Right ventricle myocardium inferior (tissue), 1 donor: ENCODE results near the gene SDF2. TPM values are rescaled to one million over a fixed set of nuclear protein-coding genes. Genes with fewer than 3 reads are reported as not detected.
A peak's percentile ranks its signal among the peaks of the same experiment; 100 is the strongest.
"Not testable (repeated sequence)": the region's sequence is repeated elsewhere in the genome, so short reads cannot be mapped to it uniquely, and the experiment has no call there.

Experiments
- ATAC-seq: fragments of 200-7000 bp; cut with Tn5 transposase; one replicate; pipeline ENCODE4 v1.9.1; 2020; ENCODE audit warnings: mild to moderate bottlenecking, moderate library complexity
- DNase-seq: peaks from one replicate; pipeline ENCODE4 v3.0.0; 2021; ENCODE audit errors: missing footprints
- intact Hi-C: fragments of 100-400 bp; cut with DNase I; formaldehyde crosslinking; loops from one replicate; pipeline ENCODE4 v1.11.0; 2022
- total RNA-seq: library from RNA; stranded (reverse); fragmentation: NEBNext Ultra II Directional; extraction: Animal tissue kit (Norgen Biotek cat#: 25700); gene quantifications from one replicate; pipeline ENCODE4 v1.2.1, GENCODE V29; 2021
- donor health status: DM: no; HTN: yes; CAD: no; lungs with severe emphysema.

Gene SDF2
- total RNA-seq, 1 donor from 2014 or later = 31.5 TPM

- intact Hi-C loops = no loop called here
- ATAC-seq = no peak
Observed at GRCh38 chr17:28689011-28689410, 27.3 kb upstream of the SDF2 start.

GRCh38 chr17:28688481-28688880 is 26.8 kb upstream of the SDF2 start:
- intact Hi-C loops = no loop called here
- ATAC-seq = no peak
- no peak for DNase-seq

More at GRCh38 chr17:28689011-28689410, 27.3 kb upstream of the SDF2 start:
- no peak for DNase-seq

- no peak for DNase-seq
Observed at GRCh38 chr17:28686296-28686695, 24.6 kb upstream of the SDF2 start.

GRCh38 chr17:28685366-28685765 is 23.7 kb upstream of the SDF2 start:
- DNase-seq (no peak), ATAC-seq (no peak)
- intact Hi-C loops = no loop called here

More at GRCh38 chr17:28686296-28686695, 24.6 kb upstream of the SDF2 start:
- intact Hi-C loops = no loop called here
- no peak for ATAC-seq

DNA sequence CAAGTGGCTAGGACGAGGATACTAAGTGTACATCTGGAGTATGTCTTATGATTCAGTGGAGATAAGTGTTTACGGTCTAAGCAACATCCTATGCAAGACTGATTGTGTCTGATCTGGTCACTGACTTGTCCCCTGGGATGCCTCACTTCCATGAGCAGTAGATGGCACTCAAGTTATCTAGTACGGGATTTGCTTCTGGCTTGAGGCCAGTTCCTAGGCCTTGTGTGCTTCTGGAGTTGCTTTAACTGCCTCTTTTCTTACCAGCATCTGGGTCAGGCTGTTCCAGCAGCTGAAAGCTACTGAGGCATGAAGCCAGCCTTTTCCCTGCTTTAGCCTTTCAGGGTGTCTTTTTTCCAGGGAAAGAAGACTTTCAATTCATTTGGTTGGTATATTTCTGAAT is 23.3 kb upstream of the SDF2 start:
- no peak for ATAC-seq
- no peak for DNase-seq
- intact Hi-C loops = no loop called here

- intact Hi-C loops = no loop called here
- DNase-seq = no peak
- no peak for ATAC-seq
Observed at GRCh38 chr17:28682655-28683054, 20.9 kb upstream of the SDF2 start.

GRCh38 chr17:28675980-28676379 is 14.3 kb upstream of the SDF2 start:
- intact Hi-C loops = no loop called here
- DNase-seq (no peak), ATAC-seq (no peak)

- DNase-seq (no peak), ATAC-seq (no peak)
- intact Hi-C loops = no loop called here
Observed at GRCh38 chr17:28675490-28675889, 13.8 kb upstream of the SDF2 start.

DNA sequence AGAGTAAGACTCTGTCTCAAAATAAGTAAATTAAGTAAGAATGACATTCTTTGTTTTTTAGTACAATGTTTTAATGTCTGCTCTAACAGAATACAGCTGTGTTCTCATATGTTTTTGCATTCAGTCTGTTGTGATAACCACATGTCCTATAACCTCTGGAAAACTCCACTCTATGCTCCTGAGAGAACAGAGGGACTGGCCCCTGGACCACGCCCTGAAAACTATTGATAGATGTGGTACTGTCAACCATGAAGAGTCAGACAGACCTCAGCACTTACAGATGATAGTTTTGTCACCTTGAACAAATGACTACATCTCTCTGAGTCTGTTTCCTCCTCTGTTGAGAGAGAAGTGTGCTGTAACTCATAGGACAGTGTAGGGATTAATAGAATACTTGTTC is 8.2 kb upstream of the SDF2 start:
- DNase-seq (no peak), ATAC-seq (no peak)
- intact Hi-C loops = no loop called here

DNA sequence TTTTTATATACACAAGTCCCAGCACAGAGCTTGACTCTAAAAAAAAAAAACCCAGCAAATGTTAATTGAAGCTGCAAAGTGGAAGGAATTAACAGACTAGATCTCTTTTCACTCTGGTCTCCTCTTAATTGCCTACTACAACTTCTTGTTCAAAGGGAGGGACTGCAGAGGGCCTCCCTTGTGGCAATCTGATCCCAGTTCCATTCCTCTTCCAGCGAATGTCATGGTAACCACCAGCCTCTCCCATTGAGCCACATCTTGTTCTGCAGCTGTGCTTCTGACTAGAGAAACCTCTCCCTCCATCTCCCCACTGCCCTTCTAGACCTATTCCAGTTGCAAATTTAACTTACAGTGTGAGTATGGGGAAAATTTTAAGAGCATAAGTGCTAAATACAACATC is 6.2 kb upstream of the SDF2 start:
- DNase-seq (no peak), ATAC-seq (no peak)
- intact Hi-C loops = no loop called here

- intact Hi-C loops = no loop called here
- ATAC-seq = no peak
- DNase-seq = no peak
Observed at GRCh38 chr17:28665994-28666393, 4.3 kb upstream of the SDF2 start.

- intact Hi-C loops = no loop called here
- no peak for ATAC-seq
- DNase-seq = no peak
Observed at GRCh38 chr17:28663723-28664122, 2.0 kb upstream of the SDF2 start.

DNA sequence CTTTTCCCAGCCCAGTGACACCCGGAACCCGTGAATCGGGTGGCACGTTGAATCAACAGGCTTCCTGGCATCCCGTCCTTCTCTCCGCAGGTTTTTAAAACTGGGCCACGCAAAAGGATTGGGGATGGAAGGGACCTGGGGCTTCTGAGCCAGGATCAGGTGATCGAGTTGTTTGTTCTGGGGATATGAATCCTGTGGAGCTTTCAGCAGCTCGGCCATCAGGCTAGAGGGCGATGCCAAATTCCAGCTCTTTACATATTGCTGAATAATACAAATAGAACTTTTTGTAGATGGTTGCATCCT is 772 bp upstream of the SDF2 start:
- intact Hi-C loops = no loop called here
- no peak for DNase-seq
- ATAC-seq = no peak

DNA sequence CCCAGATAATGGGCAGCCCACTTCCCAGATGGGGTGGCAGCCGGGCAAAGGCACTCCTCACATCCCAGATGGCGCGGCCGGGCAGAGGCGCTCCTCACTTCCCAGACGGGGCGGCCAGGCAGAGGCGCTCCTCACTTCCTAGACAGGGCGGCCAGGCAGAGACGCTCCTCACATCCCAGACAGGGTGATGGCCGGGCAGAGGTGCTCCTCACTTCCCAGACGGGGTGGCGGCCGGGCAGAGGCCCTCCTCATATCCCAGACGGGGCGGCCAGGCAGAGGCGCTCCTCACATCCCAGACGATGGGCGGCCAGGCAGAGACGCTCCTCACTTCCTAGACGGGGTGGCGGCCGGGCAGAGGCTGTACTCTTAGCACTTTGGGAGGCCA is 2.2 kb downstream of the SDF2 start:
- ATAC-seq, intact Hi-C loops, DNase-seq: not testable (repeated sequence)

DNA sequence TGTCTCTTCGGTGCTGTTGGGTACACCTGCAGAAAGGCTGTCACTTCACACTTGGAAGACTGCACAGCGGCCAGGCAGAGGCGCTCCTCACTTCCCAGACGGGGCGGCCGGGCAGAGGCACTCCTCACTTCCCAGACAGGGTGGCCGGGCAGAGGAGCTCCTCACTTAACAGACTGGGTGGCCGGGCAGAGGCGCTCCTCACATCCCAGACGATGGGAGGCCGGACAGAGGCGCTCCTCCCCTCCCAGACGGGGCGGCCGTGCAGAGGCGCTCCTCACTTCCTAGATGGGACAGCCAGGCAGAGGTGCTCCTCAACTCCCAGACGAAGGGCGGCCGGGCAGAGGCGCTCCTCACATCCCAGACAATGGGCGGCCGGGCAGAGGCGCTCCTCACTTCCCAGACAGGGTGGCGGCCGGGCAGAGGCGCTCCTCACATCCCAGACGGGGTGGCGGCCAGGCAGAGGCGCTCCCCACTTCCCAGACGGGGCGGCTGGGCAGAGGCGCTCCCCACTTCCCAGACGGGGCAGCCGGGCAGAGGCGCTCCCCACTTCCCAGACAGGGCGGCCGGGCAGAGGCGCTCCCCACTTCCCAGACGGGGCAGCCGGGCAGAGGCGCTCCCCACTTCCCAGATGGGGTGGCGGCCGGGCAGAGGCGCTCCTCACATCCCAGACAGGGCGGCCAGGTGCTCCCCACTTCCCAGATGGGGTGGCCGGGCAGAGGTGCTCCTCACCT is 2.8 kb downstream of the SDF2 start:
- peak; percentile 60 for DNase-seq
- intact Hi-C loops, ATAC-seq: not testable (repeated sequence)

DNA sequence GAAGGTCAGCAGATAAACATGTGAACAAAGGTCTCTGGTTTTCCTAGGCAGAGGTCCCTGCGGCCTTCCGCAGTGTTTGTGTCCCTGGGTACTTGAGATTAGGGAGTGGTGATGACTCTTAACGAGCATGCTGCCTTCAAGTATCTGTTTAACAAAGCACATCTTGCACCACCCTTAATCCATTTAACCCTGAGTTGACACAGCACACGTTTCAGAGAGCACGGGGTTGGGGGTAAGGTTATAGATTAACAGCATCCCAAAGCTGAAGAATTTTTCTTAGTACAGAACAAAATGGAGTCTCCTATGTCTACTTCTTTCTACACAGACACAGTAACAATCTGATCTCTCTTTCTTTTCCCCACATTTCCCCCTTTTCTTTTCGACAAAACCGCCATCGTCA is 3.4 kb downstream of the SDF2 start:
- DNase-seq, ATAC-seq, intact Hi-C loops: not testable (repeated sequence)

GRCh38 chr17:28657756-28658155 is 4.0 kb downstream of the SDF2 start:
- ATAC-seq = no peak
- DNase-seq = no peak
- intact Hi-C loops = no loop called here

DNA sequence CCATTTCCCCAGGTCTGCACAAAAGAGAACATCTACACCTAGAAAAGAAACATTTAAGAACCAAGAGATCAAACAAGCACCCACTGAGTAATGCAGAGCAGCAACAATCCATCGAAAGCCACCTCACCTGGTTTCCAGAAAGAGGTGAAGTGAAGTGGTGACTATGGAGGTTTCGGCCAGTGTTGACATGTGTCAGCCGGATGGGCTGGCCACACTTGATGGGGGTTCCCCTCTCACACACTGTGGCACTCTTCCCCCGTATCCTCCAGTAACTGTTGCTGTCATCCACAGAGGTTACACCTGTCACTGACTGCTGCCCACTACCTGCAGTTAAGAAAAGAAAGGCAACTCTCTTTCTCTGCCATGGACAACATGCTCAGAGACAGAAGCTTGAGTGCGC is 6.5 kb downstream of the SDF2 start:
- DNase-seq (no peak), ATAC-seq (no peak)
- intact Hi-C loops = no loop called here

DNA sequence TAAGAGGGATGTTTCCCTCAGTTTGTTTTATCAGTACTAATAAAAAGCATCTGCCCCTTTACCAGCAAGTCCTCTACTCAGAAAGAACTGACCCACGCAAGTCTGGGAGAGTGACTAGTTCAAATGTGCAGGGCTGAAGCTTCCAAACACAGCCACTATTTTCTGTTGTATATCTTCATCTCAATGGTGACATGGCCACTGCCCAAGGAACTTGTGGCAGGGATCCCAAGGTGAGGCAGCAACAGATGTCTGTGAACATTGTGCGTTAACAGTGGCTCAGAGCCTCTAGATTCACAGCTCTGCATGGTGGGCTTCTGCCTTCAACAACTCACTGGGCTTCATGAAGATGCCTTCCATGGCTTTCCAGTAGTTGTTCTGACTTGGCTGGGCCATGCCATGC is 13.0 kb downstream of the SDF2 start:
- no peak for ATAC-seq
- DNase-seq = no peak
- intact Hi-C loops = loop anchor here (5.0 kb wide), 2 partner anchors 59 to 304 kb away; partner anchors contain the start of gene PHF12

DNA sequence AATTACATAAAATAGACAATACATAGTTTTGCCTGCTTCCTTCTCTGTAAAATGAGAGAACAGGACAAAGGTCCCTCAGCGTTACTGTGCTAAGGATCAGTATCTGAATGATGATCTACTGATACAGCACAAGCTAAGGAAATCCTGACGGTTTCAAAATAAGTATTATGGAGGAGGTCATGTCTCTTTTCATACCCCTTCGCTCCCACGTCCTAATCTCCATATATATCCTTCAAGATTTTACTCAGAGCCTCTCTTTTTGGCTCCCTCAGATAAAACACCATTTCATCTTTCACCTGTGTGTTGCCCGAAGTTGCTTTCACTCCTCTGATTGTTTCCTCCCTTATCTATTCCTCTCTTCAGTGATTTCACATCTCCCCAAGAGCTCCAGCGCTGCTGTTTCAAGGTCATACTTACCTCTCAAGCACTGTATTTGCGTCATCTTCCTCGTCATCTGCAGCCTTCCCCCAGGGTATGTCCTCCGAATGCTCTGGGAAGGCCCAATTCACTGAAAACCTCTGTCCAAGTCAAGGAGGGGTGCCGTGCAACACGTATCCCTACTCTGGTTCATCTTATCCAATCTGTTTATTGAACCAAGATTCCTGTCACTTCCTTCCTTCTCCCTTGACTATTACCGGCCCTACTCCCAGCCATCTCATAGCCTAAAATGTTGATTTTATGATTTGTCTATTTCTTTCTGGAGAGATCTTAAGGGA is 15.5 kb downstream of the SDF2 start:
- ATAC-seq = no peak
- no peak for DNase-seq
- intact Hi-C loops = loop anchor here (5.0 kb wide), 2 partner anchors 61 to 306 kb away; partner anchors contain the start of gene PHF12
